K562 (cell line): ENCODE data around the gene TNFRSF6B.

ENCODE experiments used
- MTA3 ChIP-seq: fragments of 450-650 bp; formaldehyde crosslinking; IDR thresholded peaks from 2 replicates; pipeline ENCODE4 v1.6.1; 2017; ENCODE audit warnings: mild to moderate bottlenecking, borderline replicate concordance
- POLR2A ChIP-seq: fragments of 450-650 bp; conservative IDR thresholded peaks from 2 replicates; pipeline ENCODE4 v1.6.1; 2016
- USF2 ChIP-seq: sonication (generic); formaldehyde crosslinking; IDR thresholded peaks from 2 replicates; pipeline ENCODE4 v1.5.0; 2020; ENCODE audit warnings: missing genetic modification reagents
- ZNF277 ChIP-seq: fragments of 250-450 bp; sonication (Bioruptor Pico); IDR thresholded peaks from 2 replicates; pipeline ENCODE4 v1.8.0; 2022; ENCODE audit warnings: inconsistent platforms, mild to moderate bottlenecking, moderate library complexity, borderline replicate concordance

GRCh38 chr20:63696628-63697356, at the start of gene TNFRSF6B:
- peak; percentile 49 for TF ChIP-seq POLR2A
- no peak for TF ChIP-seq ZNF277 (CRISPR knock-in tag)
- TF ChIP-seq USF2 (CRISPR knock-in tag) = no peak
- TF ChIP-seq MTA3 = no peak
